IPS DF 6.9 (cell line): ENCODE measurements around the gene MLXIP.

ENCODE experiments used
- DNase-seq: peaks from one replicate; pipeline ENCODE4 v3.0.0-alpha.2; 2013; ENCODE audit warnings: low read depth, low spot score
- H3K27ac ChIP-seq: one replicate; pipeline ENCODE4 v1.5.1; 2013; ENCODE audit warnings: low read length, control low read depth
- H3K27me3 ChIP-seq: 2 replicates; pipeline ENCODE4 v1.6.1; 2013; ENCODE audit warnings: mild to moderate bottlenecking, low read length; ENCODE audit not compliant: control insufficient read depth, insufficient read depth
- H3K36me3 ChIP-seq: 2 replicates; pipeline ENCODE4 v1.6.1; 2013; ENCODE audit warnings: low read length; ENCODE audit not compliant: control insufficient read depth, insufficient read depth
- H3K4me1 ChIP-seq: 2 replicates; pipeline ENCODE4 v1.6.1; 2013; ENCODE audit warnings: low read length; ENCODE audit not compliant: control insufficient read depth, insufficient read depth
- H3K4me3 ChIP-seq: 2 replicates; pipeline ENCODE4 v1.5.1; 2013; ENCODE audit warnings: mild to moderate bottlenecking, low read length
- H3K9me3 ChIP-seq: 2 replicates; pipeline ENCODE4 v1.6.1; 2013; ENCODE audit warnings: low read length, inconsistent platforms; ENCODE audit not compliant: control insufficient read depth, insufficient read depth
- WGBS: extraction: QIAGEN DNeasy Blood & Tissue Kit; methylation state at CpG from one replicate; pipeline ENCODE4 v1.1.7; 2013; ENCODE audit warnings: mixed read lengths, missing lambda C conversion rate; ENCODE audit not compliant: insufficient read length, insufficient coverage; 5-methylcytosine and 5-hydroxymethylcytosine counted together

Gene MLXIP

DNA sequence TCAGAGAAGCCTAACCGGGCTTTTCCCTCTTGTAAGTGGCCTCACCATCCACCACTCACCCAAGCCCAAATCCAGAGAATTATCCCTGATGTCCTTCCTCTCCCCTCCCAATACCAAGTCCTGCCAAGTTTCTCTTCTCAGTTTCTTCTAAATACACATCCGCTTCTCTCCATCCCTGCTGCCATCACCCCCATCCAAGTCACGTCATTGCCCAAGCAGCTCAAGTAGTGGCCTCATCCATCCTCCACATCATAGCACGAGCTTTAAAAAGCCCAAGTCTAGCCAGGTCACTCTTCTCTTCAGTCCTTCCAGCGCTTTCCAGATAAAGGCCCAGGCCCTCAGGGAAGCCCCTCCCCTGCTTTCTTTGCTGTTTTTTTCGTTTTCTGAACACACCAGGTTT is 70.1 kb downstream of the MLXIP start:
- no CpG with 5 or more reads among the region's 6 CpGs for WGBS
- Histone ChIP-seq H3K27me3 (no peaks in the 10 kb centered on the region), H3K4me3 (no peak overlapping the region), H3K9me3 (no peaks in the 10 kb centered on the region), H3K36me3 (0 out of 2 replicates have a peak, but pooled peaks cover 3% of the 10 kb centered on the region), H3K4me1 (no peaks in the 10 kb centered on the region), H3K27ac (no peak overlapping the region)
- DNase-seq: no peak

- DNase-seq: no peak
- H3K27ac ChIP-seq: no peak overlapping the region
- H3K36me3 ChIP-seq: no peaks in the 10 kb centered on the region
- no peaks in the 10 kb centered on the region for H3K9me3 ChIP-seq
- no peaks in the 10 kb centered on the region for H3K27me3 ChIP-seq
- no peak overlapping the region for H3K4me3 ChIP-seq
- no CpG with 5 or more reads among the region's 8 CpGs for WGBS
- H3K4me1 ChIP-seq: no peaks in the 10 kb centered on the region
These were observed 71.6 kb downstream of the MLXIP start for GRCh38 chr12:122150127-122150681.

DNA sequence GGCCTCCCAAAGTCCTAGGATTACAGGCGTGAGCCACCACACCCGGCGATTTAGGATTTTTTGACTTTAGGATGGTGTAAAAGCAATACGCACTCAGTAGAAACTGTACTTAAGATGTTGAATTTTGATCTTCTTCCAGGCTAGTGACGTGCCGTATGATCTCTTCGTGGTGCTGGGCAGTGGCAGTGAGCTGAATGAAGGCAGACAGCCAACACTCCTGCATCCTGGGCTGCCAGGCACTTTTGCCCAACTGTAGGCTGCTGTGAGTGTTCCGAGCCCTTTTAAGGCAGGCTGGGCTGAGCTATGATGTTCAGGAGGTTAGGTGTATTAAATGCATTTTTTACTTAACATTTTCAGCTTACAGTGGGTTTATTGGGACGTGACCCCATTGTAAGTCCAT is 74.2 kb downstream of the MLXIP start:
- H3K27ac ChIP-seq: no peak overlapping the region
- no peaks in the 10 kb centered on the region for H3K27me3 ChIP-seq
- H3K9me3 ChIP-seq: no peaks in the 10 kb centered on the region
- no peak overlapping the region for H3K4me3 ChIP-seq
- no peaks in the 10 kb centered on the region for H3K36me3 ChIP-seq
- no peak for DNase-seq
- no CpG with 5 or more reads among the region's 9 CpGs for WGBS
- no peaks in the 10 kb centered on the region for H3K4me1 ChIP-seq

GRCh38 chr12:122155705-122156104 is 77.1 kb downstream of the MLXIP start:
- Histone ChIP-seq H3K27me3 (no peaks in the 10 kb centered on the region), H3K4me1 (no peaks in the 10 kb centered on the region), H3K4me3 (no peak overlapping the region), H3K36me3 (no peaks in the 10 kb centered on the region), H3K9me3 (no peaks in the 10 kb centered on the region), H3K27ac (no peak overlapping the region)
- no CpG with 5 or more reads among the region's 10 CpGs for WGBS
- no peak for DNase-seq

GRCh38 chr12:122158700-122159285 is 80.2 kb downstream of the MLXIP start:
- no peaks in the 10 kb centered on the region for H3K9me3 ChIP-seq

GRCh38 chr12:122159882-122160281 is 81.3 kb downstream of the MLXIP start:
- Histone ChIP-seq H3K4me1 (no peaks in the 10 kb centered on the region), H3K36me3 (no peaks in the 10 kb centered on the region), H3K27ac (no peak overlapping the region), H3K4me3 (no peak overlapping the region), H3K9me3 (no peaks in the 10 kb centered on the region), H3K27me3 (no peaks in the 10 kb centered on the region)
- no peak for DNase-seq
- WGBS: no CpG with 5 or more reads among the region's 4 CpGs

More at GRCh38 chr12:122158700-122159285, 80.2 kb downstream of the MLXIP start:
- no CpG with 5 or more reads among the region's 7 CpGs for WGBS
- no peaks in the 10 kb centered on the region for H3K36me3 ChIP-seq
- H3K27me3 ChIP-seq: no peaks in the 10 kb centered on the region
- no peak overlapping the region for H3K27ac ChIP-seq
- no peak overlapping the region for H3K4me3 ChIP-seq
- H3K4me1 ChIP-seq: no peaks in the 10 kb centered on the region
- no peak for DNase-seq

- DNase-seq: no peak
- Histone ChIP-seq H3K4me3 (no peak overlapping the region), H3K4me1 (no peaks in the 10 kb centered on the region), H3K27me3 (no peaks in the 10 kb centered on the region), H3K9me3 (no peaks in the 10 kb centered on the region), H3K36me3 (no peaks in the 10 kb centered on the region), H3K27ac (no peak overlapping the region)
- WGBS: no CpG with 5 or more reads among the region's 11 CpGs
These were observed 82.2 kb downstream of the MLXIP start for GRCh38 chr12:122160761-122161160.

GRCh38 chr12:122161682-122162081 is 83.1 kb downstream of the MLXIP start:
- no peaks in the 10 kb centered on the region for H3K4me1 ChIP-seq
- H3K9me3 ChIP-seq: no peaks in the 10 kb centered on the region
- no peak overlapping the region for H3K4me3 ChIP-seq
- H3K27ac ChIP-seq: no peak overlapping the region
- no peak for DNase-seq
- H3K36me3 ChIP-seq: no peaks in the 10 kb centered on the region
- H3K27me3 ChIP-seq: no peaks in the 10 kb centered on the region
- no CpG with 5 or more reads among the region's 8 CpGs for WGBS

GRCh38 chr12:122162976-122163375 is 84.4 kb downstream of the MLXIP start:
- Histone ChIP-seq H3K36me3 (no peaks in the 10 kb centered on the region), H3K4me1 (no peaks in the 10 kb centered on the region), H3K4me3 (no peak overlapping the region), H3K9me3 (no peaks in the 10 kb centered on the region), H3K27ac (no peak overlapping the region), H3K27me3 (no peaks in the 10 kb centered on the region)
- WGBS: no CpG with 5 or more reads among the region's 3 CpGs
- no peak for DNase-seq

GRCh38 chr12:122166422-122167349 is 88.1 kb downstream of the MLXIP start:
- H3K36me3 ChIP-seq: no peaks in the 10 kb centered on the region
- DNase-seq: no peak

More at GRCh38 chr12:122166422-122167349, 88.1 kb downstream of the MLXIP start:
- no peak overlapping the region for H3K4me3 ChIP-seq
- H3K27me3 ChIP-seq: no peaks in the 10 kb centered on the region
- no CpG with 5 or more reads among the region's 22 CpGs for WGBS
- H3K9me3 ChIP-seq: no peaks in the 10 kb centered on the region
- no peak overlapping the region for H3K27ac ChIP-seq
- H3K4me1 ChIP-seq: no peaks in the 10 kb centered on the region
